LNCaP clone FGC (cell line): ENCODE measurements around the gene PHLDB2.

Source experiments
- DNase-seq: peaks from one replicate; pipeline ENCODE4 v3.0.0-alpha.2; 2011; ENCODE audit warnings: low read depth
- H3K4me3 ChIP-seq: 2 replicates; pipeline ENCODE4 v1.5.1; 2011; ENCODE audit warnings: mild to moderate bottlenecking, low read depth, low read length, control low read depth
- TF ChIP-seq, protein P1 (sequence below): IDR thresholded peaks from 2 replicates; pipeline ENCODE4 v1.5.1; 2012; ENCODE audit warnings: mild to moderate bottlenecking; ENCODE audit not compliant: control insufficient read depth, insufficient read depth; ENCODE audit errors: extremely low read depth

Gene PHLDB2

DNA sequence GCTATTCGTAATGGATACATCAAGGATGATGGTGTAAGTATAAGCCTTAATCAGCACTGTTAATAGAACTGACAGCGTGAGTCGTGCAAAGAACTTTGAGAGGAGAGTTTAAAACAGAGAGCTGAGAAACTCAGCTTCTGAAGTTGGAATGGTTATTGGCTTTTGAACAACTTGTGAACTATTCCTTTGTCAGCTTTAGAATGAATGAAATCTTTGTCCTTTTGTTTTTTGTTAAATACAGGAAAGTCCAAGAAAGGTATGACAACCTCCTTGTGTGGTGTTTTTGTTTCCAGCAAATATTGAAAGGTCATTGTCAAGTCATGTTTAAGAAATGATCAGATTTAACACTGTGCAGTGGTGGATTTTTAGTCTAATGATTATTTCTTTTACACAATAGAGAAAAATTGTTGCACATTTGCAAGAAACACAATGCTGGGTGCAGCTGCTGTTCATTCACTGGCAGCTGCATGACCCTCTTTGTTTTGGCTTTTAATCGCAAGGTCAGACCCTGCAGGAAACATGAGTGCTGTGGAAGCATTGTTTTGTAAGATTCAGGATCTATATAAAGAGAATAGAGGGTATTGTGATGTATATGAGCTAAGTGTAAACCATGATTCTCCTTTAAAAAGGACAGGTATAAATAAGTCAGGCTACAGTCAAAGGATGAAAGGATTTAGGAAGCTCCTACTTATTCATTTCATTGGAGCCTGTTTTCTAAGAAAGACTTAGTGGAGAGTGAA is 98.1 kb downstream of the PHLDB2 start:
- H3K4me3 ChIP-seq: no peak overlapping the region
- no peak for DNase-seq
- TF ChIP-seq, protein P1, sequence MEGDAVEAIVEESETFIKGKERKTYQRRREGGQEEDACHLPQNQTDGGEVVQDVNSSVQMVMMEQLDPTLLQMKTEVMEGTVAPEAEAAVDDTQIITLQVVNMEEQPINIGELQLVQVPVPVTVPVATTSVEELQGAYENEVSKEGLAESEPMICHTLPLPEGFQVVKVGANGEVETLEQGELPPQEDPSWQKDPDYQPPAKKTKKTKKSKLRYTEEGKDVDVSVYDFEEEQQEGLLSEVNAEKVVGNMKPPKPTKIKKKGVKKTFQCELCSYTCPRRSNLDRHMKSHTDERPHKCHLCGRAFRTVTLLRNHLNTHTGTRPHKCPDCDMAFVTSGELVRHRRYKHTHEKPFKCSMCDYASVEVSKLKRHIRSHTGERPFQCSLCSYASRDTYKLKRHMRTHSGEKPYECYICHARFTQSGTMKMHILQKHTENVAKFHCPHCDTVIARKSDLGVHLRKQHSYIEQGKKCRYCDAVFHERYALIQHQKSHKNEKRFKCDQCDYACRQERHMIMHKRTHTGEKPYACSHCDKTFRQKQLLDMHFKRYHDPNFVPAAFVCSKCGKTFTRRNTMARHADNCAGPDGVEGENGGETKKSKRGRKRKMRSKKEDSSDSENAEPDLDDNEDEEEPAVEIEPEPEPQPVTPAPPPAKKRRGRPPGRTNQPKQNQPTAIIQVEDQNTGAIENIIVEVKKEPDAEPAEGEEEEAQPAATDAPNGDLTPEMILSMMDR: no peak

DNA sequence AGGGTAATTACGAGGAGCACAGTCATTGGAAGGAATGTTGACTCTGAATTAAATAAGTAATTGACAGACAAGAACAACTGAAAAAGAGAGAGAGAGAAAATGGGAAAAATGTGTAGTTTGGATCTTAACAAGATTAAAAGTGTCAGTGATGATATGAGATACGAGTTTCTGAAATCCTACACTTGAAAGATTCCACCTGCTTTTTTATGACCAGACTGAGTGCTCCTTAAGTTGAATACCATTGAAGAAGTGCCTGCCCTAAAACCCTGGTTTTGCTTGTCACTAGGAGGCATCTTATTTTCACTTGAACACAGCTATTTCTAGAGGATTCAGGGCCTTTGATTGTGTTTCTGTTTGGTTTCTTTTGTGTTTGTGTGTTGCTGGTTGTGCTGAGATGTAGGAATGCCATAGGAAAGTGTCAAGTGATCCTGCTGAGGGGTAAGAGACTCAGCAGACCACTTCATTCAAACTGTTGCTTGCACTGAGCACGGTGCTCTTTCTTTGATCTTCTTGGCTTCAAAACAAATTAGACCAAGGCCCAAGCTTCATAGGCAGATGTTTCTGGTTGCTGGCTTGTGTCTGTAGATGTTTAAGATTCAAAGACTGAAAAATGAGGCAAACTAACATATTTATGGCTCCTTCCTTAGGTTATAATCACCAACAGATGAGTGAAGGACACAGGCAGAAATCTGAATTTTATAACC is 102.5 kb downstream of the PHLDB2 start:
- DNase-seq: no peak
- no peak overlapping the region for H3K4me3 ChIP-seq
- TF ChIP-seq, protein P1: no peak

DNA sequence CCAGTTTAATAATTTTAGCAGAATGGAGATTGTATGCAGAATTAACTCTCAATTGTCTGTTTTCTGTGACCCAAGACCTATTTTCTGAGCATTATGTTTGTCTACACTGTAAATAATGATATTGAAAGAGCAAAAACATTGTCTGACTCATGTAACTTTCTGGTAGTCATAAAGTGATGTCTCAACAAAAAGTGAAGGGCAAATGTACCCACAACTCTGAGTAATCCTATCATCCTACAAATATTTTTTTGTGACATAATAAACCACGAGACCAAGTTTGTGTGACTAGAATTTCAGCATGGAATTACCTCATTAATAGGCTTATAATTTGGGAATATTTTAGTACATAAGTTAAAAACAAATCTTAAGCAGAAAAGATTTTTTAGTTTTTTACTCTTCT is 104.4 kb downstream of the PHLDB2 start:
- no peak overlapping the region for H3K4me3 ChIP-seq
- no peak for DNase-seq
- TF ChIP-seq, protein P1: no peak

DNA sequence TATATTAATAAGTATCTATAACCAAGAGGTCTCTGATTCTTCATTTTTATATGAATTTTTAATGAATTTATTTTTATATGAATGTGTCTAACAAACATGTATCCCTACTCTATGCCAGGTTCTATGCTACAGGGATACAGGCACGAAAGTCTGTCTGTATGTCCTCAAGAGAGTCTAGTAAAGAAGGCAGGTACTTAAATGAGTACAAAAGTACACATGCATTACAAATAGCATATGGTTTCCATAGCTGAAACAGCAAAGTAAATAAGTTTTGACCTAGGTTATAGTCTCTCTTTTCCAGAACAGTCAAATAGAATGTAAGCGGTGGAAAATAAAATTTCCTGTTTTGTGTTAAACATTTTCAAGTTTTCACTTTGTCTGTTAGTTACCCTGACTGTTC is 106.4 kb downstream of the PHLDB2 start:
- TF ChIP-seq, protein P1: no peak
- no peak for DNase-seq
- no peak overlapping the region for H3K4me3 ChIP-seq

DNA sequence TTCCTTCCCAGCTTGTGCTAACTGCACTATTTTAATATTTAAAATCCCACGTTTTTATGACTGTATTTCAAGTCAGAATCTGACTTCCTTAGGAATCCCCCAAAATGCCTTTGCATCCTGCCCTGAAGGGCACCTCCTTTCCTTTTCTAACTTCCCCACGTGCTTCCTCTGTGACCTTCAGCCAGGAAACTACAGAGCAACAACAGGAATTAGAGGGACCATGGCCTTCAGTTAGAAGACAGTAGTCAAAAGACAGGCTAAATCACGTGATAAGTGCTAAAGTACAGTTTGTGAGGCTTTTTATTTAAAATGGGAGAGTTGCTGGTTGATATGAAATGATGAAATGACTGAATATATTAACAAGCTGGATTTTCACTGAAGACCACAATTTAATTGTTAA is 108.0 kb downstream of the PHLDB2 start:
- no peak for DNase-seq
- H3K4me3 ChIP-seq: no peak overlapping the region
- TF ChIP-seq, protein P1: no peak

DNA sequence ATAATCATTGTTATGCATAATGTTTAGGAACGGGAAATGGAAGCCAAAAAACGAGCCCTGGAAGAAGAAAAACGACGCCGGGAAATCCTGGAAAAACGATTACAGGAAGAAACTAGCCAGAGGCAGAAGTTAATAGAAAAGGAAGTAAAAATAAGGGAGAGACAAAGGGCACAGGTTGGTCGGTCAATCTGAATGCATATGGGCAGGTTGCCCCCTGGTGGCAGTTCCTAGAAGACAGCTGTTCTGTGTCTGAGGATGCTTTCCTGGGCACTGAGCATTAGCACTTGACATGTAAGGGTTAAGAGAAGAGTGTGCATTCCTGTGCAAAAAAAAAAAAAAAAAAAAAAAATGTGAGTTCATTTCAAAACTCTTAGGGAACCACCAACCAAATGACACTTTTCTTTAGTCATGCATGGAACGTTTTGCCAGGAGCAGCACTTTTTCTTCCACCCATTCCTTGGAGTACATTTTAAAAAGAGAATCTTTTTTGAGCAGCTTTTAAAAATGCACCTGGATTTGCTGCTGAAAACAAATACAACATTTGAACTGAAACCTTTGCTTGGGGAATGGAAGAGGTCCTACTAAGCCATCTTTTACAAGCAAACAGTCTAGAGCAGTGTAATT is 108.7 kb downstream of the PHLDB2 start:
- H3K4me3 ChIP-seq: no peak overlapping the region
- no peak for DNase-seq
- TF ChIP-seq, protein P1: peak; percentile 88
